Fibroblast of villous mesenchyme (primary cell): ENCODE data around the gene CXCR5. TPM values are rescaled to one million over a fixed set of nuclear protein-coding genes. Genes with fewer than 3 reads are reported as not detected.

Experiments used
- DNase-seq: peaks from one replicate; pipeline ENCODE4 v3.0.0-alpha.2; 2010; ENCODE audit warnings: low read depth
- H3K4me3 ChIP-seq: 2 replicates; pipeline ENCODE4 v1.5.1; 2011; ENCODE audit warnings: low read depth, mild to moderate bottlenecking, low read length
- CTCF ChIP-seq: IDR thresholded peaks from 2 replicates; pipeline ENCODE4 v1.5.1; 2012; ENCODE audit warnings: low read depth, mild to moderate bottlenecking, low read length; ENCODE audit not compliant: insufficient read depth
- total RNA-seq: library from RNA; depleted of rRNA; stranded (reverse); fragments of >200 nt; gene quantifications from 2 replicates; pipeline ENCODE4 v1.2.3, GENCODE V29; 2012

CXCR5 gene
- total RNA-seq, 1 donor: not detected

- H3K4me3 ChIP-seq: no peak overlapping the region
- no peak for TF ChIP-seq CTCF
- no peak for DNase-seq
These were observed 7.4 kb upstream of the CXCR5 start for GRCh38 chr11:118876286-118876685.

GRCh38 chr11:118877487-118878162 lies 6.1 kb upstream of the CXCR5 start:
- TF ChIP-seq CTCF: no peak
- DNase-seq: no peak
- H3K4me3 ChIP-seq: no peak overlapping the region

GRCh38 chr11:118878163-118878563 lies 5.5 kb upstream of the CXCR5 start:
- no peak overlapping the region for H3K4me3 ChIP-seq
- no peak for DNase-seq
- no peak for TF ChIP-seq CTCF

GRCh38 chr11:118881228-118881627 lies 2.5 kb upstream of the CXCR5 start:
- no peak for DNase-seq
- no peak for TF ChIP-seq CTCF
- H3K4me3 ChIP-seq: no peak overlapping the region

- no peak overlapping the region for H3K4me3 ChIP-seq
- no peak for TF ChIP-seq CTCF
- no peak for DNase-seq
These were observed 1.2 kb upstream of the CXCR5 start for GRCh38 chr11:118882491-118882890.

GRCh38 chr11:118883004-118883367 lies 706 bp upstream of the CXCR5 start:
- no peak for DNase-seq
- TF ChIP-seq CTCF: no peak
- no peak overlapping the region for H3K4me3 ChIP-seq

- no peak for DNase-seq
- no peak overlapping the region for H3K4me3 ChIP-seq
- no peak for TF ChIP-seq CTCF
These were observed 1.2 kb downstream of the CXCR5 start for GRCh38 chr11:118884875-118885274.
